ENCODE measurements around the gene TLL2.

GRCh38 chr10:96325719-96326373 lies 187.9 kb downstream of the TLL2 start:
- TF ChIP-seq CTCF (conservative IDR thresholded peaks at IDR 0.05; ENCODE audit: low read length): no peak
- no peak for TF ChIP-seq EZH2phosphoT487 (IDR thresholded peaks at IDR 0.05; ENCODE audit: borderline replicate concordance)

All from Loucy (cell line).